Large intestine (tissue), 3 donors: ENCODE measurements around the gene SLC9A7. TPM values are rescaled to one million over a fixed set of nuclear protein-coding genes. Genes with fewer than 3 reads are reported as not detected.

Experiments
- DNase-seq, 2 donors: peaks; one replicate each; pipeline versions ENCODE4 v3.0.0 to v3.0.0-alpha.2; 2013
- H3K27ac ChIP-seq: one replicate; pipeline ENCODE4 v1.5.1; 2013; ENCODE audit warnings: low read length
- H3K27me3 ChIP-seq: 2 replicates; pipeline ENCODE4 v1.6.1; 2013; ENCODE audit warnings: low read length; ENCODE audit not compliant: control insufficient read depth, insufficient read depth
- H3K36me3 ChIP-seq: 2 replicates; pipeline ENCODE4 v1.6.1; 2013; ENCODE audit warnings: low read length; ENCODE audit not compliant: control insufficient read depth, insufficient read depth
- H3K4me1 ChIP-seq: one replicate; pipeline ENCODE4 v1.6.1; 2013; ENCODE audit warnings: low read length; ENCODE audit not compliant: control insufficient read depth, insufficient read depth
- H3K4me3 ChIP-seq: one replicate; pipeline ENCODE4 v1.5.1; 2013; ENCODE audit warnings: low read length
- H3K9me3 ChIP-seq: one replicate; pipeline ENCODE4 v1.6.1; 2013; ENCODE audit warnings: mild to moderate bottlenecking, low read depth, low read length, moderate library complexity; ENCODE audit not compliant: control insufficient read depth
- WGBS: methylation state at CpG from one replicate; pipeline ENCODE4 v1.1.5; 2013; ENCODE audit warnings: low lambda C conversion rate; ENCODE audit not compliant: insufficient coverage; 5-methylcytosine and 5-hydroxymethylcytosine counted together
- polyA plus RNA-seq: library from polyadenylated mRNA; unstranded; fragments of 120-200 nt; gene quantifications from one replicate; pipeline ENCODE4 v1.2.1, GENCODE V29; 2013

Gene SLC9A7
- polyA plus RNA-seq, 1 donor: 4.3 TPM

GRCh38 chrX:46611658-46612362, 147.1 kb downstream of the SLC9A7 start:
- Histone ChIP-seq H3K4me1 (no peaks in the 10 kb centered on the region), H3K9me3 (no peaks in the 10 kb centered on the region), H3K27me3 (no peaks in the 10 kb centered on the region), H3K27ac (no peak overlapping the region), H3K4me3 (no peak overlapping the region), H3K36me3 (no peaks in the 10 kb centered on the region)
- no peak for DNase-seq
- WGBS: no CpG with 5 or more reads among the region's 13 CpGs

GRCh38 chrX:46610070-46610658, 148.8 kb downstream of the SLC9A7 start:
- no peak for DNase-seq
- Histone ChIP-seq H3K4me1 (no peaks in the 10 kb centered on the region), H3K27ac (no peak overlapping the region), H3K4me3 (no peak overlapping the region), H3K36me3 (no peaks in the 10 kb centered on the region), H3K27me3 (no peaks in the 10 kb centered on the region), H3K9me3 (no peaks in the 10 kb centered on the region)
- 83% methylated on average over 1 of the region's 5 CpGs for WGBS

GRCh38 chrX:46607916-46608315, 151.0 kb downstream of the SLC9A7 start:
- Histone ChIP-seq H3K4me1 (no peaks in the 10 kb centered on the region), H3K9me3 (no peaks in the 10 kb centered on the region), H3K27me3 (no peaks in the 10 kb centered on the region), H3K4me3 (no peak overlapping the region), H3K36me3 (no peaks in the 10 kb centered on the region), H3K27ac (no peak overlapping the region)
- WGBS: no CpG with 5 or more reads among the region's 11 CpGs
- no peak for DNase-seq

GRCh38 chrX:46602468-46603102, 156.3 kb downstream of the SLC9A7 start:
- no peak for DNase-seq
- no peaks in the 10 kb centered on the region for H3K4me1 ChIP-seq
- H3K36me3 ChIP-seq: no peaks in the 10 kb centered on the region
- no peaks in the 10 kb centered on the region for H3K27me3 ChIP-seq
- no peak overlapping the region for H3K4me3 ChIP-seq
- no peak overlapping the region for H3K27ac ChIP-seq
- WGBS: no CpG with 5 or more reads among the region's 6 CpGs
- no peaks in the 10 kb centered on the region for H3K9me3 ChIP-seq

- Histone ChIP-seq H3K4me3 (no peak overlapping the region), H3K9me3 (no peaks in the 10 kb centered on the region), H3K27ac (no peak overlapping the region), H3K36me3 (no peaks in the 10 kb centered on the region), H3K27me3 (no peaks in the 10 kb centered on the region), H3K4me1 (no peaks in the 10 kb centered on the region)
- no peak for DNase-seq
- WGBS: no CpG with 5 or more reads among the region's 6 CpGs
Observed at GRCh38 chrX:46601283-46601682, 157.6 kb downstream of the SLC9A7 start.

- DNase-seq: no peak
- H3K27me3 ChIP-seq: no peaks in the 10 kb centered on the region
- H3K27ac ChIP-seq: no peak overlapping the region
- no CpG with 5 or more reads among the region's 1 CpG for WGBS
- no peak overlapping the region for H3K4me3 ChIP-seq
- no peaks in the 10 kb centered on the region for H3K36me3 ChIP-seq
- no peaks in the 10 kb centered on the region for H3K9me3 ChIP-seq
- H3K4me1 ChIP-seq: no peaks in the 10 kb centered on the region
Observed at GRCh38 chrX:46599051-46599560, 159.8 kb downstream of the SLC9A7 start.

GRCh38 chrX:46597771-46598170, 161.1 kb downstream of the SLC9A7 start:
- WGBS: no CpG with 5 or more reads among the region's 6 CpGs
- no peaks in the 10 kb centered on the region for H3K4me1 ChIP-seq
- no peaks in the 10 kb centered on the region for H3K27me3 ChIP-seq
- no peak overlapping the region for H3K27ac ChIP-seq
- H3K4me3 ChIP-seq: no peak overlapping the region
- no peaks in the 10 kb centered on the region for H3K36me3 ChIP-seq
- no peaks in the 10 kb centered on the region for H3K9me3 ChIP-seq
- no peak for DNase-seq

GRCh38 chrX:46597208-46597607, 161.7 kb downstream of the SLC9A7 start:
- Histone ChIP-seq H3K4me1 (no peaks in the 10 kb centered on the region), H3K36me3 (no peaks in the 10 kb centered on the region), H3K4me3 (no peak overlapping the region), H3K27ac (no peak overlapping the region), H3K9me3 (no peaks in the 10 kb centered on the region), H3K27me3 (no peaks in the 10 kb centered on the region)
- DNase-seq: no peak
- no CpG with 5 or more reads among the region's 8 CpGs for WGBS

- Histone ChIP-seq H3K27ac (no peak overlapping the region), H3K4me1 (no peaks in the 10 kb centered on the region), H3K36me3 (no peaks in the 10 kb centered on the region), H3K9me3 (no peaks in the 10 kb centered on the region), H3K4me3 (no peak overlapping the region), H3K27me3 (no peaks in the 10 kb centered on the region)
- WGBS: 100% methylated on average over 1 of the region's 1 CpG
- DNase-seq: no peak
Observed at GRCh38 chrX:46595084-46595483, 163.8 kb downstream of the SLC9A7 start.

- H3K9me3 ChIP-seq: no peaks in the 10 kb centered on the region
- DNase-seq: no peak
- no peaks in the 10 kb centered on the region for H3K27me3 ChIP-seq
- no peaks in the 10 kb centered on the region for H3K36me3 ChIP-seq
- no CpG with 5 or more reads among the region's 7 CpGs for WGBS
- no peak overlapping the region for H3K27ac ChIP-seq
- H3K4me3 ChIP-seq: no peak overlapping the region
- H3K4me1 ChIP-seq: no peaks in the 10 kb centered on the region
Observed at GRCh38 chrX:46589977-46590723, 168.8 kb downstream of the SLC9A7 start.
